Measurements from ENCODE around the gene TREM1. TPM values are rescaled to one million over a fixed set of nuclear protein-coding genes. Genes with fewer than 3 reads are reported as not detected.

The TREM1 gene
- polyA plus RNA-seq, 1 experiment, result not detected

DNA sequence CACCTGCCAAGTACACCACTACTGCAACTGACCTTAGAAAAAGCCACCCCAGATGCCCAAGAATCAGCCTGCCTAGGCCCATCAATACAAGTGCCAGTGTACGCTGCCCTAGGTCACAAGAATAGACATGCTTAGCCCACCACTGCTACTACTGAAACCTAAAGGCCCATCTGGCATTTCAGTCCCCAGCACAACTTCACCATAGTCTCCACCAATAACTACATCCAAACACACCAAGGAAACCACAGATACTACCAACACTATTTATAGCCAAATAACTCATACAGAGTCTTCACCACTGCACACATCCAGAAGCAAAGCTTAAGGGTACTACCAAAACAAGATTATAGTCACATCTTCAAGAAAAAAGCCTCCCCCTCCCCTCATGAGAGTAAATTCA lies 30.1 kb downstream of the TREM1 start:
- ChIA-PET CTCF (interaction anchor here (0.6 kb wide), 1 partner anchor 949 kb away, joined by 3 read pairs; no protein-coding TSS in a partner anchor), POLR2A (interaction anchor here (0.6 kb wide), 1 partner anchor 65 kb away, joined by 4 read pairs; no protein-coding TSS in a partner anchor)
- no peak for DNase-seq (ENCODE audit: low read depth, low spot score)
- H3K27ac ChIP-seq (ENCODE audit: low read depth, low read length), result no peak overlapping the region
- H3K27me3 ChIP-seq (ENCODE audit: control insufficient read depth, insufficient read depth, low read length), result no peaks in the 10 kb centered on the region
- TF ChIP-seq, protein P1, sequence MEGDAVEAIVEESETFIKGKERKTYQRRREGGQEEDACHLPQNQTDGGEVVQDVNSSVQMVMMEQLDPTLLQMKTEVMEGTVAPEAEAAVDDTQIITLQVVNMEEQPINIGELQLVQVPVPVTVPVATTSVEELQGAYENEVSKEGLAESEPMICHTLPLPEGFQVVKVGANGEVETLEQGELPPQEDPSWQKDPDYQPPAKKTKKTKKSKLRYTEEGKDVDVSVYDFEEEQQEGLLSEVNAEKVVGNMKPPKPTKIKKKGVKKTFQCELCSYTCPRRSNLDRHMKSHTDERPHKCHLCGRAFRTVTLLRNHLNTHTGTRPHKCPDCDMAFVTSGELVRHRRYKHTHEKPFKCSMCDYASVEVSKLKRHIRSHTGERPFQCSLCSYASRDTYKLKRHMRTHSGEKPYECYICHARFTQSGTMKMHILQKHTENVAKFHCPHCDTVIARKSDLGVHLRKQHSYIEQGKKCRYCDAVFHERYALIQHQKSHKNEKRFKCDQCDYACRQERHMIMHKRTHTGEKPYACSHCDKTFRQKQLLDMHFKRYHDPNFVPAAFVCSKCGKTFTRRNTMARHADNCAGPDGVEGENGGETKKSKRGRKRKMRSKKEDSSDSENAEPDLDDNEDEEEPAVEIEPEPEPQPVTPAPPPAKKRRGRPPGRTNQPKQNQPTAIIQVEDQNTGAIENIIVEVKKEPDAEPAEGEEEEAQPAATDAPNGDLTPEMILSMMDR (IDR thresholded peaks at IDR 0.05; ENCODE audit: low read depth, low read length), result no peak
- H3K9me3 ChIP-seq (ENCODE audit: control insufficient read depth, insufficient read depth, low read length), result no peaks in the 10 kb centered on the region
- H3K4me3 ChIP-seq (ENCODE audit: low read depth, low read length), result no peak overlapping the region

DNA sequence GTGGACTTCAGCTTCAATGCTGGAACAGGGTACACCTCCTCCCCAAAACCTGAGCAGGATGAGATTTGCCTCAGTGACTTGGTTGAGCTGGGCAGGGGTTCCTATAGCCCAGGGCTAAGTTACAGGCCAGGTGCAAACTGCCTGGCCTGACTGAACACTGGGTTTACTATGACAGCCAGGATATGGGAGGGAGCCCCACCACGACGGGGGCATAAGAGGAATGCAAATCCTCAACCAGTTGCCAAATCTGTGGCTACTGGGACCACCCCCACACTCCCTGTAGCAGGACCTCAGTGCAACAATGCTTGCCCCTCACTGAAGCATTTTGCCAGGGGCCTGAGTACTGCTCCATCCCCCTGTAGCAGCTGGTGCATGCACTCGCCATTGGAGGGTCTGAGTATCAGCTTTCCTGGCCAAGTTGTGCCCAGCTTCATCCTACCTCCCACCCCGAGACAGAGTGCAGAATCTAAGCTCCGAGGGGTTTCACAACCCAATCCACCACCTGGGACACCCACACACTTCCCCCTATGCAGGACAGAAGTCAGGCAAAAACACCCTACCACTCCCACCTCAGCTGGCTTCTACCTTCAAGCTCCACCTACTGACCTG lies 30.7 kb downstream of the TREM1 start:
- Histone ChIP-seq H3K27me3 (ENCODE audit: control insufficient read depth, insufficient read depth, low read length) (no peaks in the 10 kb centered on the region), H3K27ac (ENCODE audit: low read depth, low read length) (no peak overlapping the region), H3K9me3 (ENCODE audit: control insufficient read depth, insufficient read depth, low read length) (no peaks in the 10 kb centered on the region), H3K4me3 (ENCODE audit: low read depth, low read length) (no peak overlapping the region)
- POLR2A ChIA-PET, result no interaction called here
- TF ChIP-seq, protein P1 (IDR thresholded peaks at IDR 0.05; ENCODE audit: low read depth, low read length), result no peak
- no peak for DNase-seq (ENCODE audit: low read depth, low spot score)
- CTCF ChIA-PET, result no interaction called here

DNA sequence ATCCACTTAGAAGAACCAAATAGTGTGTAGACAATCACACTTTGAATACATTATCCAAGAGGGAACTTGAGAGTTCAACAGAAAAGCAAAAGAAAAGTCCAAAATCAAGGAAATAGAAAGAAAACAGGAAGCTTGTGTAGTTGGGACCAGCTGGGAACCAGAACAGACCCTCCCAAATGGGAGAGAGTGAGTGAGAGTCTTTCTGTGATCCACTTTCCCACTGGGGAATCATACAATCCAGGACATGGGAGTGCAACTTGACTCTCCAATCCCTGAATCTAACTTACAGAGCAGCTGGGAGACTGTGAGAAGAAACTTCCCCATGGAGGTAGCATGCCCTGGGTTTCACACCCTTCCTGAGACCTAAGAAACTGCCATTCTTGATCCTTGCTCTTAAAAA lies 31.4 kb downstream of the TREM1 start:
- Histone ChIP-seq H3K27ac (ENCODE audit: low read depth, low read length) (no peak overlapping the region), H3K9me3 (ENCODE audit: control insufficient read depth, insufficient read depth, low read length) (no peaks in the 10 kb centered on the region), H3K27me3 (ENCODE audit: control insufficient read depth, insufficient read depth, low read length) (no peaks in the 10 kb centered on the region), H3K4me3 (ENCODE audit: low read depth, low read length) (no peak overlapping the region)
- CTCF ChIA-PET, result no interaction called here
- POLR2A ChIA-PET, result no interaction called here
- DNase-seq (ENCODE audit: low read depth, low spot score), result no peak
- TF ChIP-seq, protein P1 (IDR thresholded peaks at IDR 0.05; ENCODE audit: low read depth, low read length), result no peak

DNA sequence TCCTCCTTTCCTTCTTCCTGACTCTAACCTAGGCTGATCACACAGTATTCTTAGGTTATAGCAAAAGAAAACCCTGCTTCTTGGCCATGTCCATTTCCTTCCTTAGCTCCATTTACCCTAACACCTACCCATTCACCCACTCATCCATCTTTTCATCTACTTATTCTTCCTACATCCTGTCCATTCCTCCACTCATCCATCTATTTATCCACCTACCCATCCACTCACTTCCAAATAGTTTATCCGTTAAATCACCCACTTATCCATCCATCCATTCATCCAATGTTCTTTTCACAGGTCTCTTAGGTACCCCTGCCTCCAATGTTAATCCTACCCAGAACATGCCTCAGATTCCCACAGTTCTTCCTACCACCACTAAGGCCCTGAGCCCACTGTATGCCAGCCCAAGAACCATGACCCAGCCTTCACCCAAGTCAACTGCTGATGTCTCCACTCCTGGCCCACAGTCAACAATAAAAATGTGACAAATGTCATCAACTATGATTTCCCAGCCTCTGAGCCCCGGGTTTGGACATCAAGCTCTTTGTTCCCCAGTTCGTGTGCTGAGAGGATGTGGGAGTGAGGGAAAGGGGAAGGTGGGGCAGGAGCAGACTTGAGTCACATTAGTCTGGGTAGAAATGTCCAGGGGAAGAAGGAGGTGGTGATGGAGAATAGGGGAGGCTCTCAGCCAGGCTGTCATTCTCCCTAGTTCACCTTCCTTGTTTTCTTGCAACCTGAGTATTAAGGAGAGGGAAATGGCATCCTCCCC lies 33.9 kb downstream of the TREM1 start:
- no peaks in the 10 kb centered on the region for H3K27me3 ChIP-seq (ENCODE audit: control insufficient read depth, insufficient read depth, low read length)
- no peak for DNase-seq (ENCODE audit: low read depth, low spot score)
- TF ChIP-seq, protein P1 (IDR thresholded peaks at IDR 0.05; ENCODE audit: low read depth, low read length), result no peak
- H3K4me3 ChIP-seq (ENCODE audit: low read depth, low read length), result no peak overlapping the region
- ChIA-PET CTCF (no interaction called here), POLR2A (no interaction called here)
- H3K27ac ChIP-seq (ENCODE audit: low read depth, low read length), result no peak overlapping the region
- H3K9me3 ChIP-seq (ENCODE audit: control insufficient read depth, insufficient read depth, low read length), result no peaks in the 10 kb centered on the region

Measured in AG04450 (cell line).